GM13977 (cell line): Measurements from ENCODE around the gene CASZ1.

Source experiments
- DNase-seq: peaks from one replicate; pipeline ENCODE4 v3.0.0; 2012; ENCODE audit warnings: low spot score
- CTCF ChIP-seq: IDR thresholded peaks from 2 replicates; pipeline ENCODE4 v1.5.1; 2012; ENCODE audit warnings: mild to moderate bottlenecking, control low read depth; ENCODE audit not compliant: insufficient read depth; ENCODE audit errors: extremely low read depth, missing control alignments
- in situ Hi-C: fragments of 300-500 bp; cut with MboI; formaldehyde crosslinking; loops from one replicate; pipeline ENCODE4 v1.12.0; 2022; ENCODE audit warnings: low sequenced_read_pairs, low pct_unique_long_range_greater_than_20kb, mixed read lengths, inconsistent platforms; ENCODE audit not compliant: unreplicated experiment

Gene CASZ1

GRCh38 chr1:10631121-10631810 lies 165.2 kb downstream of the CASZ1 start:
- no peak for DNase-seq
- no peak for TF ChIP-seq CTCF
- in situ Hi-C loops: no loop called here

- DNase-seq: no peak
- TF ChIP-seq CTCF: no peak
- in situ Hi-C loops: no loop called here
These were observed 165.8 kb downstream of the CASZ1 start for GRCh38 chr1:10630661-10631120.

GRCh38 chr1:10629816-10630571 lies 166.5 kb downstream of the CASZ1 start:
- DNase-seq: no peak
- in situ Hi-C loops: no loop called here
- no peak for TF ChIP-seq CTCF

GRCh38 chr1:10629091-10629815 lies 167.2 kb downstream of the CASZ1 start:
- in situ Hi-C loops: no loop called here
- TF ChIP-seq CTCF: no peak
- no peak for DNase-seq

GRCh38 chr1:10628685-10629084 lies 167.8 kb downstream of the CASZ1 start:
- TF ChIP-seq CTCF: no peak
- in situ Hi-C loops: no loop called here
- DNase-seq: no peak

GRCh38 chr1:10626791-10627410 lies 169.5 kb downstream of the CASZ1 start:
- TF ChIP-seq CTCF: no peak
- in situ Hi-C loops: no loop called here
- DNase-seq: no peak
